Uterus (tissue), 4 donors: Measurements from ENCODE around the gene ZNF423. TPM values are rescaled to one million over a fixed set of nuclear protein-coding genes. Genes with fewer than 3 reads are reported as not detected.
A peak's percentile ranks its signal among the peaks of the same experiment; 100 is the strongest.

Source experiments
- DNase-seq, 2 donors: peaks; one replicate each; pipeline ENCODE4 v3.0.0-alpha.2; 2019 to 2020
- H3K27ac ChIP-seq, 2 donors: fragments of 200-600 bp; sonication (generic); 1 replicate in 1 of 2; 2 replicates in 1 of 2; pipeline ENCODE4 v1.5.1; 2016 to 2018
- H3K27me3 ChIP-seq, 2 donors: fragments of 200-600 bp; sonication (generic); one replicate each; pipeline ENCODE4 v1.5.1; 2018 to 2019; ENCODE audit warnings: control low read depth in 1 of 2
- H3K36me3 ChIP-seq, 2 donors: fragments of 200-600 bp; sonication (generic); one replicate each; pipeline ENCODE4 v1.5.1; 2019; ENCODE audit warnings: control low read depth in 1 of 2
- H3K4me1 ChIP-seq, 2 donors: fragments of 200-600 bp; sonication (generic); one replicate each; pipeline ENCODE4 v1.5.1; 2018 to 2019; ENCODE audit warnings: control low read depth in 1 of 2
- H3K4me3 ChIP-seq, 2 donors: fragments of 200-600 bp; sonication (generic); 1 replicate in 1 of 2; 2 replicates in 1 of 2; pipeline ENCODE4 v1.5.1; 2018 to 2019; ENCODE audit warnings: mild to moderate bottlenecking in 1 of 2
- H3K9me3 ChIP-seq, 2 donors: fragments of 200-600 bp; sonication (generic); one replicate each; pipeline ENCODE4 v1.5.1; 2019; ENCODE audit warnings: control low read depth in 1 of 2
- CTCF ChIP-seq, 4 experiments: fragments of 200-600 bp in 2 of 4; fragments of 450-650 bp in 2 of 4; sonication (generic) in 2 of 4; IDR thresholded peaks; one replicate each; pipeline ENCODE4 v1.5.1; 2016 to 2019; ENCODE audit warnings: antibody characterized with exemption in 4 of 4, mild to moderate bottlenecking in 2 of 4, moderate library complexity in 1 of 4
- POLR2A ChIP-seq, 2 donors: fragments of 450-650 bp; IDR thresholded peaks; one replicate each; pipeline ENCODE4 v1.6.1; 2016; ENCODE audit warnings: antibody characterized with exemption in 2 of 2, mild to moderate bottlenecking in 1 of 2, moderate library complexity in 1 of 2
- intact Hi-C: fragments of 100-400 bp; cut with DNase I; formaldehyde crosslinking; loops from one replicate; pipeline ENCODE4 v1.15.1; 2023; ENCODE audit warnings: low total_unique reads
- total RNA-seq, 4 donors: library from RNA; depleted of rRNA in 3 of 4; stranded (reverse); fragments of >200 nt in 3 of 4; gene quantifications; one replicate each; pipeline versions ENCODE4 v1.1.0 to v1.2.4, GENCODE V29; 2014 to 2023
- donor health status: DM: yes; HTN: yes; CAD: no.

The ZNF423 gene
- total RNA-seq, 4 donors from 2014 or later, result 7.1 to 33.5 (median 14.7) TPM

DNA sequence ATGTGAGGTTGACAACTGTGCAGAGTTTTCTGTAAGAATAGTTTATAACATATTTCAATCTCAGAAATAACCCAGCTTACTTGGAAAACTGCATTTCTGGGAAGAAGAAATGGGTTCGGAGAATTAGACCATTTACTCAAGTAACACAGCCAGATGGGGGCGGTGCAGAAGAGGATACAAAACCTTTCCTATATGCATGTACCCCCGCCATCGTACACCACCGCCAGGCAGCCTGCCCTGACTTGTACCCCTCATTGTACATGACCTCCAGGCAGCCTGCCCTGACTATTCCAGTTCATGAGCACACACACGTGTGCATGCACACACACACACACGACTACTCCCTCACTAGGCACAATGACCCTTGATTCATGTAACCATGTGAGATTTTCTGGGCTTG, 328.3 kb downstream of the ZNF423 start:
- H3K9me3 ChIP-seq, result no peaks in the 10 kb centered on the region
- H3K4me3 ChIP-seq, result peak overlapping the region in 1 of 2 donors; percentile 22
- H3K27me3 ChIP-seq, result no peaks in the 10 kb centered on the region
- peak in 1 of 2 donors; percentile 32 for DNase-seq
- TF ChIP-seq POLR2A (IDR thresholded peaks at IDR 0.05) (no peak), CTCF (IDR thresholded peaks at IDR 0.05) (no peak)
- no peaks in the 10 kb centered on the region for H3K4me1 ChIP-seq
- intact Hi-C loops, result no loop called here
- no peaks in the 10 kb centered on the region for H3K36me3 ChIP-seq
- H3K27ac ChIP-seq, result peak overlapping the region in 1 of 2 donors; percentile 41

GRCh38 chr16:49526860-49527365, 329.0 kb downstream of the ZNF423 start:
- Histone ChIP-seq H3K27me3 (no peaks in the 10 kb centered on the region), H3K9me3 (no peaks in the 10 kb centered on the region), H3K36me3 (no peaks in the 10 kb centered on the region), H3K4me3 (no peak overlapping the region), H3K4me1 (no peaks in the 10 kb centered on the region), H3K27ac (no peak overlapping the region)
- no peak for DNase-seq
- TF ChIP-seq POLR2A (IDR thresholded peaks at IDR 0.05) (no peak), CTCF (IDR thresholded peaks at IDR 0.05) (no peak)
- intact Hi-C loops, result no loop called here

DNA sequence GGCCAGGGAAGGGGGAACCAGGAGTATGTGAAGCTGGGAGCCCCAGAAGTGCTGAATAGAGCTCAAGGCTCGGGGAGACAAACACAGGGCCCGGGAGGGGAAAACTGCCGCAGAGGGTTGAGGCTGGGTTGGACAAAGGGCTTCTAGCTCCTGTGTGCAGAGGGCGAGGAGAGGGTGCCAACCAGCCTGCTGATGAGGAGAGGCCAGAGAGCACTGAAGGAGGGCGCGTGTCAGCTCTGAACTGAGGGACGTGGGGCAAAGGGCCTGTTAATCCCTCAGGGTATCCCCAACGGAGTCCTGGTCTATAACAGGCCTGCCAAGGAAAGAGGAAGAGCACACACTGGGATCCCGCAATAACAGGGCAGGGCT, 331.0 kb downstream of the ZNF423 start:
- Histone ChIP-seq H3K27ac (no peak overlapping the region), H3K9me3 (no peaks in the 10 kb centered on the region), H3K36me3 (no peaks in the 10 kb centered on the region), H3K4me3 (no peak overlapping the region), H3K4me1 (no peaks in the 10 kb centered on the region), H3K27me3 (no peaks in the 10 kb centered on the region)
- no peak for DNase-seq
- TF ChIP-seq POLR2A (IDR thresholded peaks at IDR 0.05) (no peak), CTCF (IDR thresholded peaks at IDR 0.05) (no peak)
- intact Hi-C loops, result no loop called here

DNA sequence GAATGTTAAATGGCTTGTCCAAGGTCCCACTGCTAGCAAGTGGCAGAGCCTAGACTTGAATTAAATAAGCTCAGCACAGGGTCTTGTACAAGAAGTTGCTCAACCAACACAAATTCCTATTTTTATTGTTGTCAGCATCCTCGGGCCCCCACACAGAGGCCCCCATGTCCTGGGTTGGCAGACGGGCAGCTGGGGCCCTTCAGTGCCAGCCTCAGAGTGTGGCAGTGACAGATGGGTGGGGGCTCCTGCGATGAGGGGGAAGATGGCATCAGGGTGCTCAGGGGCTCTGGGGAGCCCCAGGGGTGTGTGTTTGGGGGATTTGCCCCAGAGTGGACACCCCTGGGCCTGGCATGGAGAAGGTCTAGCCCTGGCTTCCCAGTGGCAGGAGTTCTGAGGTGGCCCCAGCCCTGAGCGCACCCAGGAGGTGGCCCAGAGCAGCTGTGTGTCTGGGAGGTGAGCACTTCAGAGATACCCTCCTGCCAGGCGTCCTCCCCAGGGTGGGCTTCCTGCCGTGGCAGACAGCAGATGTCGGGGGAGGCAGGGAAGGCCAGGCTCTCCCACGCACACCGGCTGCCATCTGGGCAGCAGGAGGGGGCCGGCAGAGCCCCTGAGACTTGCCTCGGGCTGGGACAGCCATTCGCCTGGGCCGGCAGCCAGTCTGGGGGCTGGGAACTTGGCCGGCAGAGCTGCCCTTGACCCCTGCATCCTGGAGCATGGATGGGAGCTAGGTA, 331.5 kb downstream of the ZNF423 start:
- Histone ChIP-seq H3K4me3 (no peak overlapping the region), H3K36me3 (no peaks in the 10 kb centered on the region), H3K9me3 (no peaks in the 10 kb centered on the region), H3K27me3 (no peaks in the 10 kb centered on the region), H3K27ac (no peak overlapping the region), H3K4me1 (no peaks in the 10 kb centered on the region)
- TF ChIP-seq CTCF (IDR thresholded peaks at IDR 0.05) (no peak), POLR2A (IDR thresholded peaks at IDR 0.05) (no peak)
- intact Hi-C loops, result no loop called here
- no peak for DNase-seq

GRCh38 chr16:49523435-49524159, 332.3 kb downstream of the ZNF423 start:
- no peaks in the 10 kb centered on the region for H3K4me1 ChIP-seq
- no peak overlapping the region for H3K4me3 ChIP-seq
- intact Hi-C loops, result no loop called here
- TF ChIP-seq POLR2A (IDR thresholded peaks at IDR 0.05), result no peak
- no peak for TF ChIP-seq CTCF (IDR thresholded peaks at IDR 0.05)
- no peaks in the 10 kb centered on the region for H3K27me3 ChIP-seq
- no peaks in the 10 kb centered on the region for H3K36me3 ChIP-seq
- no peak overlapping the region for H3K27ac ChIP-seq
- H3K9me3 ChIP-seq, result no peaks in the 10 kb centered on the region
- no peak for DNase-seq
